ENCODE results near the gene PRCD.

DNA sequence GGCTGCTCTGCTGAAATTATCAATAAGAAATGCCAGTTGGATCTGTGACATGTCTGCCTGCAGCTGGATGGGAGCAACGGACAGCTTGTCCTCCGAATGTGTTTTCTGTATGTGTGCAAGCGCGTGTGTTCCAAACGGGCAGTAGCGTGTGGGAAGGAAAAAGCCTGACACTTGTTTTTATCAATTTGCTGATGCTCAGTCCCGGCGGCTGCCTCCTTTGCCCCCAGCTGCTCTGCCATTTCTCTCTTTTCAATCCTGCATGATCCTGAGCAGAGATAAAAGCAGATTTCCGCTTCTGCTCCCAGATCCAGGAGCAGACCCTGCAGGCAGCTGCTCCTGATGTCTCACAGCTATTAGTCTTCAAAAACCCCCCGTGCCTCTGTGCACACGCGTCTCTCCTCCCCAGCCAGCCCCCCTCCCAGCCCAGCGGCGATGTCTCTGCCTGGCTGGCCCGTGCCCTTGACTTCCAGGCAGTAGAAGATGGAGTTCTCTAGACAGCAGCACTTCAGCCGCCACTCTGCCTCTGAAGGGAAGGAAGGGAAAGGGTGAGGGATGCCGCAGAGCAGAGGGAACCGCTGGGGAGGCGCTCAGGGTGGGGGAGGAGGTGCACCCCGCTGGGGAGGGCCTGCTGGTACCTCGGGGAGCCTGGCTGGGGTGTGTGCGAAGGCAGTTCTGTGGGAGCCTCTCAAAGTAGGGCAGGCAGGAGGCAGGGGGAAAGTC lies 4.1 kb downstream of the PRCD start:
- TF ChIP-seq, protein P1, sequence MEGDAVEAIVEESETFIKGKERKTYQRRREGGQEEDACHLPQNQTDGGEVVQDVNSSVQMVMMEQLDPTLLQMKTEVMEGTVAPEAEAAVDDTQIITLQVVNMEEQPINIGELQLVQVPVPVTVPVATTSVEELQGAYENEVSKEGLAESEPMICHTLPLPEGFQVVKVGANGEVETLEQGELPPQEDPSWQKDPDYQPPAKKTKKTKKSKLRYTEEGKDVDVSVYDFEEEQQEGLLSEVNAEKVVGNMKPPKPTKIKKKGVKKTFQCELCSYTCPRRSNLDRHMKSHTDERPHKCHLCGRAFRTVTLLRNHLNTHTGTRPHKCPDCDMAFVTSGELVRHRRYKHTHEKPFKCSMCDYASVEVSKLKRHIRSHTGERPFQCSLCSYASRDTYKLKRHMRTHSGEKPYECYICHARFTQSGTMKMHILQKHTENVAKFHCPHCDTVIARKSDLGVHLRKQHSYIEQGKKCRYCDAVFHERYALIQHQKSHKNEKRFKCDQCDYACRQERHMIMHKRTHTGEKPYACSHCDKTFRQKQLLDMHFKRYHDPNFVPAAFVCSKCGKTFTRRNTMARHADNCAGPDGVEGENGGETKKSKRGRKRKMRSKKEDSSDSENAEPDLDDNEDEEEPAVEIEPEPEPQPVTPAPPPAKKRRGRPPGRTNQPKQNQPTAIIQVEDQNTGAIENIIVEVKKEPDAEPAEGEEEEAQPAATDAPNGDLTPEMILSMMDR (IDR thresholded peaks at IDR 0.05), result no peak
- no peak for TF ChIP-seq ZFX (IDR thresholded peaks at IDR 0.05; ENCODE audit: borderline replicate concordance)

Measured in 22Rv1 (cell line).